OCI-LY1 (cell line): Measurements from ENCODE around the gene SLC19A1.

Experiments
- EZH2 ChIP-seq: fragments of 200-600 bp; sonication (generic), shearing (Covaris generic); IDR thresholded peaks from 2 replicates; pipeline ENCODE4 v1.8.0; 2017; ENCODE audit warnings: borderline replicate concordance, mixed run types, mild to moderate bottlenecking, antibody characterized with exemption, low read length, moderate library complexity, mixed read lengths
- TF ChIP-seq, protein P1 (sequence below): fragments of 200-600 bp; sonication (generic), shearing (Covaris generic); IDR thresholded peaks from 2 replicates; pipeline ENCODE4 v1.5.1; 2017; ENCODE audit warnings: mild to moderate bottlenecking, antibody characterized with exemption, low read length, moderate library complexity, mixed read lengths

DNA sequence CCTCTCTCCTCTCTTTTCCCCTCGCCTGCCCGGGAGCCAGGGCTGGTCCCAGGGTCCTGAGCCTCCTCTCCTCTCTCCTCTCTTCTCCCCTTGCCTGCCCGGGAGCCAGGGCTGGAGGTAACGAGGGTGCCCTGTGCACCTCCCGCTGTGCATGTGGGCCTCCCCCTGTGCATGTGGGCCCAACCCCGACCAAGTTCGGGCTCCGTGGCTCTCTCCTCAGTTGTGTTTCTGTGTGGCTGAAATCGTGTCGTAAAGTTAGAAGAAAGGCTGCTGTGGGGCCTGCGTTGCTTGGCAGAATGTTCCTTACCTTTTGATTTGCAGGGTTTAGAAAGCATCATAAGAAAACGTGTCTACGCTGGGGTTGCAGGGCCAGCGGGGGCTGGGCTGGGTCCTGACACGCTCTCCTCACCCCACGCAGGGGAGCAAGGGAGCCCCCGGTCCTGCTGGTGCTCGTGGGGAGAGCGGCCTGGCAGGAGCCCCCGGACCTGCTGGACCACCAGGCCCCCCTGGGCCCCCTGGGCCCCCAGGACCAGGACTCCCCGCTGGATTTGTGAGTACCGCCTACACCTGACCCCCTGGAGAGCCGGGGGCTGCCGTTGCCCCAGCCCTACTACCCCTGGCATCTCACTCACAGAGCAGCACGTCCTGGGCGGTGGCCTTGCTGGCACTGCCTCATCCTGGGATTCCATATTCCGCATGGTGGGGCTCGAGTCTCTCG, 55.6 kb downstream of the SLC19A1 start:
- TF ChIP-seq, protein P1, sequence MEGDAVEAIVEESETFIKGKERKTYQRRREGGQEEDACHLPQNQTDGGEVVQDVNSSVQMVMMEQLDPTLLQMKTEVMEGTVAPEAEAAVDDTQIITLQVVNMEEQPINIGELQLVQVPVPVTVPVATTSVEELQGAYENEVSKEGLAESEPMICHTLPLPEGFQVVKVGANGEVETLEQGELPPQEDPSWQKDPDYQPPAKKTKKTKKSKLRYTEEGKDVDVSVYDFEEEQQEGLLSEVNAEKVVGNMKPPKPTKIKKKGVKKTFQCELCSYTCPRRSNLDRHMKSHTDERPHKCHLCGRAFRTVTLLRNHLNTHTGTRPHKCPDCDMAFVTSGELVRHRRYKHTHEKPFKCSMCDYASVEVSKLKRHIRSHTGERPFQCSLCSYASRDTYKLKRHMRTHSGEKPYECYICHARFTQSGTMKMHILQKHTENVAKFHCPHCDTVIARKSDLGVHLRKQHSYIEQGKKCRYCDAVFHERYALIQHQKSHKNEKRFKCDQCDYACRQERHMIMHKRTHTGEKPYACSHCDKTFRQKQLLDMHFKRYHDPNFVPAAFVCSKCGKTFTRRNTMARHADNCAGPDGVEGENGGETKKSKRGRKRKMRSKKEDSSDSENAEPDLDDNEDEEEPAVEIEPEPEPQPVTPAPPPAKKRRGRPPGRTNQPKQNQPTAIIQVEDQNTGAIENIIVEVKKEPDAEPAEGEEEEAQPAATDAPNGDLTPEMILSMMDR: no peak
- no peak for TF ChIP-seq EZH2
